Hepatocyte (in vitro differentiated cells): ENCODE results near the gene ST6GAL1.
"Not testable (repeated sequence)": the region's sequence is repeated elsewhere in the genome, so short reads cannot be mapped to it uniquely, and the experiment has no call there.

ENCODE experiments used
- EZH2 ChIP-seq: fragments of 200-600 bp; sonication (generic); IDR thresholded peaks from 2 replicates; pipeline ENCODE4 v1.6.1; 2016; ENCODE audit warnings: antibody characterized with exemption, mild to moderate bottlenecking, borderline replicate concordance
- TF ChIP-seq, protein P1 (sequence below): fragments of 200-600 bp; sonication (generic); IDR thresholded peaks from 2 replicates; pipeline ENCODE4 v1.5.1; 2016; ENCODE audit warnings: antibody characterized with exemption, mild to moderate bottlenecking; ENCODE audit not compliant: poor library complexity

DNA sequence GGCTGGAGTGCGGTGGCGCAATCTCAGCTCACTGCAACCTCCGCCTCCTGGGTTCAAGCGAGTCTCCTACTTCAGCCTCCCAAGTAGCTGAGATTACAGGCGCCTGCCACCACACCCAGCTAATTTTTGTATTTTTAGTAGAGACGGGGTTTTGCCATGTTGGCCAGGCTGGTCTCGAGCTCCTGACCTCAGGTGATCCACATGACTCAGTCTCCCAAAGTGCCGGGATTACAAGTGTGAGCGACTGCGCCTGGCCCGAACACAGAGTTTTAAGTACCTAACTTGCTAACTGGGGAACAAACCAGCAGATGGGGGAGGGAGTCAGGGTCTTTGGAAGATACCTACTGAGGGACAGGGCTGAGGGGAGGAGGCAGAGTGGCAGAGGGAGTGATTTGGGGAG, 36.9 kb downstream of the ST6GAL1 start:
- TF ChIP-seq, protein P1, sequence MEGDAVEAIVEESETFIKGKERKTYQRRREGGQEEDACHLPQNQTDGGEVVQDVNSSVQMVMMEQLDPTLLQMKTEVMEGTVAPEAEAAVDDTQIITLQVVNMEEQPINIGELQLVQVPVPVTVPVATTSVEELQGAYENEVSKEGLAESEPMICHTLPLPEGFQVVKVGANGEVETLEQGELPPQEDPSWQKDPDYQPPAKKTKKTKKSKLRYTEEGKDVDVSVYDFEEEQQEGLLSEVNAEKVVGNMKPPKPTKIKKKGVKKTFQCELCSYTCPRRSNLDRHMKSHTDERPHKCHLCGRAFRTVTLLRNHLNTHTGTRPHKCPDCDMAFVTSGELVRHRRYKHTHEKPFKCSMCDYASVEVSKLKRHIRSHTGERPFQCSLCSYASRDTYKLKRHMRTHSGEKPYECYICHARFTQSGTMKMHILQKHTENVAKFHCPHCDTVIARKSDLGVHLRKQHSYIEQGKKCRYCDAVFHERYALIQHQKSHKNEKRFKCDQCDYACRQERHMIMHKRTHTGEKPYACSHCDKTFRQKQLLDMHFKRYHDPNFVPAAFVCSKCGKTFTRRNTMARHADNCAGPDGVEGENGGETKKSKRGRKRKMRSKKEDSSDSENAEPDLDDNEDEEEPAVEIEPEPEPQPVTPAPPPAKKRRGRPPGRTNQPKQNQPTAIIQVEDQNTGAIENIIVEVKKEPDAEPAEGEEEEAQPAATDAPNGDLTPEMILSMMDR: not testable (repeated sequence)
- TF ChIP-seq EZH2: not testable (repeated sequence)
